WTC11 (cell line): ENCODE data around the gene DRAXIN.
"Not testable (repeated sequence)": the region's sequence is repeated elsewhere in the genome, so short reads cannot be mapped to it uniquely, and the experiment has no call there.

Experiments used
- ELF4 ChIP-seq: sonication (generic); formaldehyde crosslinking; IDR thresholded peaks from 2 replicates; pipeline ENCODE4 v1.8.1; 2022; ENCODE audit warnings: low read depth, mild to moderate bottlenecking, moderate library complexity, missing genetic modification reagents
- ESRRA ChIP-seq: sonication (generic); formaldehyde crosslinking; IDR thresholded peaks from 2 replicates; pipeline ENCODE4 v1.8.1; 2022; ENCODE audit warnings: mild to moderate bottlenecking, missing genetic modification reagents, borderline replicate concordance
- FOXJ3 ChIP-seq: sonication (generic); formaldehyde crosslinking; IDR thresholded peaks from 2 replicates; pipeline ENCODE4 v1.9.0; 2021; ENCODE audit warnings: missing genetic modification reagents, mild to moderate bottlenecking, borderline replicate concordance
- GABPB1 ChIP-seq: sonication (generic); formaldehyde crosslinking; IDR thresholded peaks from 2 replicates; pipeline ENCODE4 v1.8.1; 2023; ENCODE audit warnings: mild to moderate bottlenecking, missing genetic modification reagents
- NFE2L1 ChIP-seq: sonication (generic); formaldehyde crosslinking; IDR thresholded peaks from 2 replicates; pipeline ENCODE4 v1.8.1; 2023; ENCODE audit warnings: missing genetic modification reagents
- NR2C2 ChIP-seq: sonication (generic); formaldehyde crosslinking; IDR thresholded peaks from 2 replicates; pipeline ENCODE4 v1.8.0; 2022; ENCODE audit warnings: mild to moderate bottlenecking, missing genetic modification reagents
- SP1 ChIP-seq: sonication (generic); formaldehyde crosslinking; conservative IDR thresholded peaks from 2 replicates; pipeline ENCODE4 v1.8.1; 2022; ENCODE audit warnings: missing genetic modification reagents
- TEAD4 ChIP-seq: sonication (generic); formaldehyde crosslinking; IDR thresholded peaks from 2 replicates; pipeline ENCODE4 v1.8.0; 2022; ENCODE audit warnings: mild to moderate bottlenecking, missing genetic modification reagents
- ZNF396 ChIP-seq: fragments of 250-450 bp; sonication (Bioruptor Pico); IDR thresholded peaks from 2 replicates; pipeline ENCODE4 v1.8.0; 2021; ENCODE audit warnings: mild to moderate bottlenecking, moderate library complexity, borderline replicate concordance
- TF ChIP-seq, protein P1 (sequence below): fragments of 200-600 bp; IDR thresholded peaks from 2 replicates; pipeline ENCODE4 v1.8.0; 2022; ENCODE audit warnings: antibody characterized with exemption
- TF ChIP-seq, protein P2 (sequence below): sonication (generic); formaldehyde crosslinking; conservative IDR thresholded peaks from 2 replicates; pipeline ENCODE4 v1.8.1; 2022; ENCODE audit warnings: mild to moderate bottlenecking, missing genetic modification reagents
- TF ChIP-seq, protein P3 (sequence below): sonication (generic); formaldehyde crosslinking; IDR thresholded peaks from 2 replicates; pipeline ENCODE4 v1.8.1; 2022; ENCODE audit warnings: missing genetic modification reagents, borderline replicate concordance
- TF ChIP-seq, protein P4 (sequence below): sonication (generic); formaldehyde crosslinking; IDR thresholded peaks from 2 replicates; pipeline ENCODE4 v1.8.0; 2022; ENCODE audit warnings: mild to moderate bottlenecking, missing genetic modification reagents
- TF ChIP-seq, protein P5 (sequence below): sonication (generic); formaldehyde crosslinking; IDR thresholded peaks from 2 replicates; pipeline ENCODE4 v1.8.1; 2022; ENCODE audit warnings: low read depth, missing genetic modification reagents, borderline replicate concordance

DNA sequence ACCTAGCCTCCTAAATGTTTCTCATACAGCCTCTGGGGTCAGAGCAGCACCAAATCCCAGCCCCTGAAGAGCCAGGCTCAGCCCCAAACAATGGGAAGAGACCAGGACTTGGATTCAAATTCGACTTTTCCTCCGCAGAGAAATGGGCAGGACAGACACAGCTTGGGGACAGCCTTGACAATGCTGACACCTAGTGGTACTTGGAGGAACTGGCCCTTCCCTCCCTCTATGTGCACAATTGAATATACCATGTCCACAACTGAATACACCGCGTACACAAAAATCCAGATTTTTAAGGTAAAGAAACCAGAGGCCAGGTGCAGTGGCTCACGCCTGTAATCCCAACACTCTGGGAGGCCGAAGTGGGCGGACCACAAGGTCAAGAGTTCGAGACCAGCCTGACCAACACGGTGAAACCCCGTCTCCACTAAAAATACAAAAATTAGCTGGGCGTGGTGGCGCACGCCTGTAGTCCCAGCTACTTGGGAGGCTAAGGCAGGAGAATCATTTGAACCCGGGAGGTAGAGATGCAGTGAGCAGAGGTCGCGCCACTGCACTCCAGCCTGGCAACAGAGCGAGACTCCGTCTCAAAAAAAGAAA is 49.0 kb upstream of the DRAXIN start:
- not testable (repeated sequence) for TF ChIP-seq ELF4 (CRISPR knock-in tag); ZNF396 (CRISPR knock-in tag); NR2C2 (CRISPR knock-in tag); SP1 (CRISPR knock-in tag); NFE2L1; GABPB1; TEAD4; ESRRA; FOXJ3 (CRISPR knock-in tag)
- TF ChIP-seq, protein P1, sequence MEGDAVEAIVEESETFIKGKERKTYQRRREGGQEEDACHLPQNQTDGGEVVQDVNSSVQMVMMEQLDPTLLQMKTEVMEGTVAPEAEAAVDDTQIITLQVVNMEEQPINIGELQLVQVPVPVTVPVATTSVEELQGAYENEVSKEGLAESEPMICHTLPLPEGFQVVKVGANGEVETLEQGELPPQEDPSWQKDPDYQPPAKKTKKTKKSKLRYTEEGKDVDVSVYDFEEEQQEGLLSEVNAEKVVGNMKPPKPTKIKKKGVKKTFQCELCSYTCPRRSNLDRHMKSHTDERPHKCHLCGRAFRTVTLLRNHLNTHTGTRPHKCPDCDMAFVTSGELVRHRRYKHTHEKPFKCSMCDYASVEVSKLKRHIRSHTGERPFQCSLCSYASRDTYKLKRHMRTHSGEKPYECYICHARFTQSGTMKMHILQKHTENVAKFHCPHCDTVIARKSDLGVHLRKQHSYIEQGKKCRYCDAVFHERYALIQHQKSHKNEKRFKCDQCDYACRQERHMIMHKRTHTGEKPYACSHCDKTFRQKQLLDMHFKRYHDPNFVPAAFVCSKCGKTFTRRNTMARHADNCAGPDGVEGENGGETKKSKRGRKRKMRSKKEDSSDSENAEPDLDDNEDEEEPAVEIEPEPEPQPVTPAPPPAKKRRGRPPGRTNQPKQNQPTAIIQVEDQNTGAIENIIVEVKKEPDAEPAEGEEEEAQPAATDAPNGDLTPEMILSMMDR, result peak; percentile 95
- TF ChIP-seq, protein P2, sequence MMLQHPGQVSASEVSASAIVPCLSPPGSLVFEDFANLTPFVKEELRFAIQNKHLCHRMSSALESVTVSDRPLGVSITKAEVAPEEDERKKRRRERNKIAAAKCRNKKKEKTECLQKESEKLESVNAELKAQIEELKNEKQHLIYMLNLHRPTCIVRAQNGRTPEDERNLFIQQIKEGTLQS (CRISPR knock-in tag), result not testable (repeated sequence)
- TF ChIP-seq, protein P3, sequence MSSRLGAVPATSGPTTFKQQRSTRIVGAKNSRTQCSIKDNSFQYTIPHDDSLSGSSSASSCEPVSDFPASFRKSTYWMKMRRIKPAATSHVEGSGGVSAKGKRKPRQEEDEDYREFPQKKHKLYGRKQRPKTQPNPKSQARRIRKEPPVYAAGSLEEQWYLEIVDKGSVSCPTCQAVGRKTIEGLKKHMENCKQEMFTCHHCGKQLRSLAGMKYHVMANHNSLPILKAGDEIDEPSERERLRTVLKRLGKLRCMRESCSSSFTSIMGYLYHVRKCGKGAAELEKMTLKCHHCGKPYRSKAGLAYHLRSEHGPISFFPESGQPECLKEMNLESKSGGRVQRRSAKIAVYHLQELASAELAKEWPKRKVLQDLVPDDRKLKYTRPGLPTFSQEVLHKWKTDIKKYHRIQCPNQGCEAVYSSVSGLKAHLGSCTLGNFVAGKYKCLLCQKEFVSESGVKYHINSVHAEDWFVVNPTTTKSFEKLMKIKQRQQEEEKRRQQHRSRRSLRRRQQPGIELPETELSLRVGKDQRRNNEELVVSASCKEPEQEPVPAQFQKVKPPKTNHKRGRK (CRISPR knock-in tag), result not testable (repeated sequence)
- TF ChIP-seq, protein P4, sequence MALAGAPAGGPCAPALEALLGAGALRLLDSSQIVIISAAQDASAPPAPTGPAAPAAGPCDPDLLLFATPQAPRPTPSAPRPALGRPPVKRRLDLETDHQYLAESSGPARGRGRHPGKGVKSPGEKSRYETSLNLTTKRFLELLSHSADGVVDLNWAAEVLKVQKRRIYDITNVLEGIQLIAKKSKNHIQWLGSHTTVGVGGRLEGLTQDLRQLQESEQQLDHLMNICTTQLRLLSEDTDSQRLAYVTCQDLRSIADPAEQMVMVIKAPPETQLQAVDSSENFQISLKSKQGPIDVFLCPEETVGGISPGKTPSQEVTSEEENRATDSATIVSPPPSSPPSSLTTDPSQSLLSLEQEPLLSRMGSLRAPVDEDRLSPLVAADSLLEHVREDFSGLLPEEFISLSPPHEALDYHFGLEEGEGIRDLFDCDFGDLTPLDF (CRISPR knock-in tag), result not testable (repeated sequence)
- TF ChIP-seq, protein P5, sequence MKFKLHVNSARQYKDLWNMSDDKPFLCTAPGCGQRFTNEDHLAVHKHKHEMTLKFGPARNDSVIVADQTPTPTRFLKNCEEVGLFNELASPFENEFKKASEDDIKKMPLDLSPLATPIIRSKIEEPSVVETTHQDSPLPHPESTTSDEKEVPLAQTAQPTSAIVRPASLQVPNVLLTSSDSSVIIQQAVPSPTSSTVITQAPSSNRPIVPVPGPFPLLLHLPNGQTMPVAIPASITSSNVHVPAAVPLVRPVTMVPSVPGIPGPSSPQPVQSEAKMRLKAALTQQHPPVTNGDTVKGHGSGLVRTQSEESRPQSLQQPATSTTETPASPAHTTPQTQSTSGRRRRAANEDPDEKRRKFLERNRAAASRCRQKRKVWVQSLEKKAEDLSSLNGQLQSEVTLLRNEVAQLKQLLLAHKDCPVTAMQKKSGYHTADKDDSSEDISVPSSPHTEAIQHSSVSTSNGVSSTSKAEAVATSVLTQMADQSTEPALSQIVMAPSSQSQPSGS (CRISPR knock-in tag), result not testable (repeated sequence)
